Measurements from ENCODE around the gene PPP6R1.
A peak's percentile ranks its signal among the peaks of the same experiment; 100 is the strongest.

The PPP6R1 gene

GRCh38 chr19:55223291-55224037 is 35.4 kb downstream of the PPP6R1 start:
- no peak for DNase-seq

GRCh38 chr19:55220525-55220924 is 38.3 kb downstream of the PPP6R1 start:
- no peak for DNase-seq

- DNase-seq: peak; percentile 61
Observed at GRCh38 chr19:55216461-55217198, 42.2 kb downstream of the PPP6R1 start.

- DNase-seq: no peak
Observed at GRCh38 chr19:55213547-55213946, 45.3 kb downstream of the PPP6R1 start.

GRCh38 chr19:55212447-55212846 is 46.4 kb downstream of the PPP6R1 start:
- peak; percentile 55 for DNase-seq

- DNase-seq: no peak
Observed at GRCh38 chr19:55209693-55210472, 48.9 kb downstream of the PPP6R1 start.

GRCh38 chr19:55208880-55209692 is 49.7 kb downstream of the PPP6R1 start, which contains the start of gene PTPRH:
PTPRH (minus strand) TSS chr19:55209501; CDS start chr19:55209433, 68 bp downstream.
- no peak for DNase-seq

GRCh38 chr19:55206664-55207500 is 51.9 kb downstream of the PPP6R1 start:
- peak; percentile 23 for DNase-seq

- peak; percentile 37 for DNase-seq
Observed at GRCh38 chr19:55202199-55202598, 56.6 kb downstream of the PPP6R1 start.

- no peak for DNase-seq
Observed at GRCh38 chr19:55199620-55200204, 59.1 kb downstream of the PPP6R1 start.

GRCh38 chr19:55198651-55199050 is 60.2 kb downstream of the PPP6R1 start:
- DNase-seq: no peak

- no peak for DNase-seq
Observed at GRCh38 chr19:55197528-55197927, 61.3 kb downstream of the PPP6R1 start.

- DNase-seq: no peak
Observed at GRCh38 chr19:55196803-55197202, 62.0 kb downstream of the PPP6R1 start.

GRCh38 chr19:55193481-55193880 is 65.3 kb downstream of the PPP6R1 start:
- DNase-seq: no peak

- no peak for DNase-seq
Observed at GRCh38 chr19:55189403-55189835, 69.4 kb downstream of the PPP6R1 start.

- DNase-seq: no peak
Observed at GRCh38 chr19:55188625-55189024, 70.2 kb downstream of the PPP6R1 start.

- DNase-seq: no peak
Observed at GRCh38 chr19:55186080-55186479, 72.7 kb downstream of the PPP6R1 start.

GRCh38 chr19:55181740-55182139 is 77.1 kb downstream of the PPP6R1 start:
- no peak for DNase-seq
